H9 (cell line): Measurements from ENCODE around the gene KLHL22. TPM values are rescaled to one million over a fixed set of nuclear protein-coding genes. Genes with fewer than 3 reads are reported as not detected.

ENCODE experiments used
- DNase-seq: peaks from one replicate; pipeline ENCODE4 v3.0.0-alpha.2; 2017
- H2AFZ ChIP-seq: one replicate; pipeline ENCODE4 v1.6.1; 2013; ENCODE audit warnings: mild to moderate bottlenecking, low read length, control low read depth, moderate library complexity
- H2AK5ac ChIP-seq: 2 replicates; pipeline ENCODE4 v1.6.1; 2013; ENCODE audit warnings: low read length, control low read depth, mixed read lengths; ENCODE audit not compliant: insufficient read length
- H2BK120ac ChIP-seq: one replicate; pipeline ENCODE4 v1.6.1; 2013; ENCODE audit warnings: low read depth, mild to moderate bottlenecking, low read length, control low read depth, inconsistent platforms; ENCODE audit not compliant: poor library complexity, severe bottlenecking
- H2BK12ac ChIP-seq: 2 replicates; pipeline ENCODE4 v1.6.1; 2013; ENCODE audit warnings: low read length, control low read depth, mixed read lengths, low read depth; ENCODE audit not compliant: insufficient read length
- H2BK15ac ChIP-seq: 2 replicates; pipeline ENCODE4 v1.6.1; 2013; ENCODE audit warnings: low read depth, low read length, control low read depth
- H2BK20ac ChIP-seq: one replicate; pipeline ENCODE4 v1.6.1; 2013; ENCODE audit warnings: low read depth, mild to moderate bottlenecking, low read length, control low read depth, inconsistent platforms; ENCODE audit not compliant: poor library complexity, severe bottlenecking
- H2BK5ac ChIP-seq: 2 replicates; pipeline ENCODE4 v1.6.1; 2013; ENCODE audit warnings: low read length, control low read depth, mixed read lengths; ENCODE audit not compliant: insufficient read length
- H3K14ac ChIP-seq: 2 replicates; pipeline ENCODE4 v1.6.1; 2013; ENCODE audit warnings: low read length, control low read depth; ENCODE audit not compliant: insufficient read depth
- H3K18ac ChIP-seq: 2 replicates; pipeline ENCODE4 v1.6.1; 2013; ENCODE audit warnings: low read depth, mild to moderate bottlenecking, mixed read lengths, low read length, control low read depth; ENCODE audit not compliant: insufficient read length
- H3K23ac ChIP-seq: 2 replicates; pipeline ENCODE4 v1.6.1; 2013; ENCODE audit warnings: low read length, control low read depth, mixed read lengths, low read depth; ENCODE audit not compliant: insufficient read length
- H3K23me2 ChIP-seq: 2 replicates; pipeline ENCODE4 v1.6.1; 2013; ENCODE audit warnings: low read depth, mild to moderate bottlenecking, mixed read lengths, low read length, control low read depth; ENCODE audit not compliant: insufficient read length, poor library complexity, severe bottlenecking
- H3K27ac ChIP-seq: 2 replicates; pipeline ENCODE4 v1.5.1; 2013; ENCODE audit warnings: low read length, control low read depth, mixed read lengths, low read depth; ENCODE audit not compliant: insufficient read length
- H3K27me3 ChIP-seq: 2 replicates; pipeline ENCODE4 v1.6.1; 2013; ENCODE audit warnings: low read length, control low read depth, inconsistent platforms; ENCODE audit not compliant: insufficient read depth
- H3K4ac ChIP-seq: 2 replicates; pipeline ENCODE4 v1.6.1; 2013; ENCODE audit warnings: low read depth, mild to moderate bottlenecking, control low read depth, inconsistent platforms, low read length, moderate library complexity
- H3K4me1 ChIP-seq: 2 replicates; pipeline ENCODE4 v1.6.1; 2013; ENCODE audit warnings: low read length, control low read depth, inconsistent platforms; ENCODE audit not compliant: insufficient read depth
- H3K4me2 ChIP-seq: 2 replicates; pipeline ENCODE4 v1.6.1; 2013; ENCODE audit warnings: low read length, control low read depth, mixed read lengths; ENCODE audit not compliant: insufficient read length, insufficient read depth
- H3K56ac ChIP-seq: 2 replicates; pipeline ENCODE4 v1.6.1; 2013; ENCODE audit warnings: low read depth, mild to moderate bottlenecking, mixed read lengths, low read length, control low read depth; ENCODE audit not compliant: insufficient read length
- H3K79me1 ChIP-seq: 2 replicates; pipeline ENCODE4 v1.6.1; 2013; ENCODE audit warnings: low read depth, mild to moderate bottlenecking, moderate library complexity, low read length, control low read depth, inconsistent platforms; ENCODE audit not compliant: insufficient read depth, poor library complexity, severe bottlenecking
- H3K79me2 ChIP-seq: 2 replicates; pipeline ENCODE4 v1.6.1; 2013; ENCODE audit warnings: low read length, control low read depth, inconsistent platforms; ENCODE audit not compliant: insufficient read depth
- H3K9ac ChIP-seq: 2 replicates; pipeline ENCODE4 v1.6.1; 2013; ENCODE audit warnings: low read length, control low read depth, mixed read lengths; ENCODE audit not compliant: insufficient read length; ENCODE audit errors: extremely low read depth
- H3K9me3 ChIP-seq: one replicate; pipeline ENCODE4 v1.6.1; 2013; ENCODE audit warnings: low read depth, low read length, inconsistent platforms; ENCODE audit not compliant: control insufficient read depth
- H3T11ph ChIP-seq: one replicate; pipeline ENCODE4 v1.6.1; 2013; ENCODE audit warnings: mild to moderate bottlenecking, low read length, control low read depth, inconsistent platforms
- H4K20me1 ChIP-seq: one replicate; pipeline ENCODE4 v1.6.1; 2013; ENCODE audit not compliant: control insufficient read depth, insufficient read length, insufficient read depth
- H4K5ac ChIP-seq: 2 replicates; pipeline ENCODE4 v1.6.1; 2013; ENCODE audit warnings: low read depth, mild to moderate bottlenecking, mixed read lengths, low read length, control low read depth; ENCODE audit not compliant: insufficient read length
- H4K8ac ChIP-seq: replicated peaks from 2 replicates; pipeline ENCODE4 v1.6.1; 2013; ENCODE audit warnings: low read length, control low read depth, mixed read lengths, low read depth; ENCODE audit not compliant: insufficient read length
- H4K91ac ChIP-seq: 2 replicates; pipeline ENCODE4 v1.6.1; 2013; ENCODE audit warnings: low read depth, mild to moderate bottlenecking, moderate library complexity, mixed read lengths, low read length, control low read depth; ENCODE audit not compliant: insufficient read length
- H3K27ac Mint-ChIP-seq, 3 experiments: 2 replicates in 2 of 3; 3 replicates in 1 of 3; pipeline ENCODE4 v1.8.0; 2020 to 2021; ENCODE audit warnings: mixed read lengths in 3 of 3, mild to moderate bottlenecking in 1 of 3, moderate library complexity in 1 of 3
- H3K27me3 Mint-ChIP-seq: 2 replicates; pipeline ENCODE4 v1.8.0; 2021; ENCODE audit warnings: low read depth, mild to moderate bottlenecking, moderate library complexity, mixed read lengths
- H3K36me3 Mint-ChIP-seq, 3 experiments: 2 replicates in 2 of 3; 3 replicates in 1 of 3; pipeline ENCODE4 v1.8.0; 2020 to 2021; ENCODE audit warnings: low read depth in 3 of 3, mixed read lengths in 3 of 3; ENCODE audit not compliant: insufficient read depth in 1 of 3
- H3K4me1 Mint-ChIP-seq, 2 experiments: 2 replicates each; pipeline ENCODE4 v1.8.0; 2020; ENCODE audit warnings: mixed read lengths in 2 of 2
- H3K4me3 Mint-ChIP-seq, 2 experiments: 2 replicates in 1 of 2; 3 replicates in 1 of 2; pipeline ENCODE4 v1.8.0; 2020 to 2021; ENCODE audit warnings: mild to moderate bottlenecking in 2 of 2, mixed read lengths in 2 of 2, moderate library complexity in 1 of 2
- H3K9me3 Mint-ChIP-seq, 2 experiments: 2 replicates in 1 of 2; 3 replicates in 1 of 2; pipeline ENCODE4 v1.8.0; 2020; ENCODE audit warnings: mild to moderate bottlenecking in 2 of 2, mixed read lengths in 2 of 2, moderate library complexity in 1 of 2
- WGBS: extraction: QIAGEN DNeasy Blood & Tissue Kit; methylation state at CpG from one replicate; pipeline ENCODE4 v1.1.7; 2013; ENCODE audit warnings: missing lambda C conversion rate, low lambda C conversion rate, mixed read lengths; ENCODE audit not compliant: insufficient read length; ENCODE audit errors: extremely low coverage; 5-methylcytosine and 5-hydroxymethylcytosine counted together
- total RNA-seq: library from RNA; stranded (reverse); gene quantifications from 2 replicates; pipeline ENCODE4 v1.2.1, GENCODE V29; 2021
- TF ChIP-seq, protein P1 (sequence below): fragments of 200-600 bp; sonication (generic); conservative IDR thresholded peaks from 3 replicates; pipeline ENCODE4 v1.8.0; 2021; ENCODE audit warnings: antibody characterized with exemption, mild to moderate bottlenecking

The KLHL22 gene
- total RNA-seq, 1 experiment from 2014 or later, result 11.9 TPM

DNA sequence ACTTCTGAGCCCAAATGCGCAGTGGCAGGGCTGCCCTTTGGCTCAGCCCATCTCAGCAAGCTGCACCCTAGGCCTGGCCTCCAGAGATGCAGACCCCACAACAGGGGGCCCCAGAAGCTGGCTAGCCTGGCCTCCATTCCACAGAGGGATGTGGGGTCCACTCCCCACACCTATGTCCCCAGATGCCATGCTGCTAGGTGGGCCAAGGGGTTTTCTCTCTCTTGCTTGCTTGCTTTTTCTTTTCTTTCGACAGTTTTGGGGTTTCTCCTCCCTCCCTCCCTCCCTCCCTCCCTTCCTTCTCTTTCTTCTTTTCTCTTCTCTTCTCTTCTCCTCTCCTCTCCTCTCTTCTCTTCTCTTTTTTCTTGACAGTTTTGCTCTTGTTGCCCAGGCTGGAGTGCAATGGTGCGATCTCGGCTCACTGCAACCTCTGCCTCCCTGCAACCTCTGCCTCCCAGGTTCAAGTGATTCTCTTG lies 67.6 kb downstream of the KLHL22 start:
- H3K27me3 ChIP-seq, result no peaks in the 10 kb centered on the region; the same call in 1 of the 2 replicates
- TF ChIP-seq, protein P1, sequence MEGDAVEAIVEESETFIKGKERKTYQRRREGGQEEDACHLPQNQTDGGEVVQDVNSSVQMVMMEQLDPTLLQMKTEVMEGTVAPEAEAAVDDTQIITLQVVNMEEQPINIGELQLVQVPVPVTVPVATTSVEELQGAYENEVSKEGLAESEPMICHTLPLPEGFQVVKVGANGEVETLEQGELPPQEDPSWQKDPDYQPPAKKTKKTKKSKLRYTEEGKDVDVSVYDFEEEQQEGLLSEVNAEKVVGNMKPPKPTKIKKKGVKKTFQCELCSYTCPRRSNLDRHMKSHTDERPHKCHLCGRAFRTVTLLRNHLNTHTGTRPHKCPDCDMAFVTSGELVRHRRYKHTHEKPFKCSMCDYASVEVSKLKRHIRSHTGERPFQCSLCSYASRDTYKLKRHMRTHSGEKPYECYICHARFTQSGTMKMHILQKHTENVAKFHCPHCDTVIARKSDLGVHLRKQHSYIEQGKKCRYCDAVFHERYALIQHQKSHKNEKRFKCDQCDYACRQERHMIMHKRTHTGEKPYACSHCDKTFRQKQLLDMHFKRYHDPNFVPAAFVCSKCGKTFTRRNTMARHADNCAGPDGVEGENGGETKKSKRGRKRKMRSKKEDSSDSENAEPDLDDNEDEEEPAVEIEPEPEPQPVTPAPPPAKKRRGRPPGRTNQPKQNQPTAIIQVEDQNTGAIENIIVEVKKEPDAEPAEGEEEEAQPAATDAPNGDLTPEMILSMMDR, result no peak
- no peak overlapping the region for H3K27ac Mint-ChIP-seq
- no peak overlapping the region for H2BK15ac ChIP-seq
- H3K4me1 Mint-ChIP-seq, result peaks cover 12 to 13% of the 10 kb centered on the region in 2 experiments
- no peak overlapping the region for H3K56ac ChIP-seq
- no peak overlapping the region for H3K14ac ChIP-seq
- H3K9ac ChIP-seq, result no peak overlapping the region
- no peaks in the 10 kb centered on the region for H3K79me1 ChIP-seq
- H3K79me2 ChIP-seq, result no peaks in the 10 kb centered on the region
- H3K4me3 Mint-ChIP-seq, result no peak overlapping the region
- H3K36me3 Mint-ChIP-seq, result peaks cover 0 to 22% (median 6%) of the 10 kb centered on the region in 3 experiments; a peak in 3 of 7 replicates
- H3K23ac ChIP-seq, result no peak overlapping the region
- no peak overlapping the region for H2AFZ ChIP-seq
- H3K4me1 ChIP-seq, result no peaks in the 10 kb centered on the region
- no peak overlapping the region for H2BK5ac ChIP-seq
- H4K8ac ChIP-seq, result no peak overlapping the region
- no peak overlapping the region for H3K27ac ChIP-seq
- H4K20me1 ChIP-seq, result peaks cover 3% of the 10 kb centered on the region
- no peak overlapping the region for H2AK5ac ChIP-seq
- no peak overlapping the region for H3K18ac ChIP-seq
- no peak overlapping the region for H4K91ac ChIP-seq
- no peak overlapping the region for H3K4ac ChIP-seq
- H4K5ac ChIP-seq, result no peak overlapping the region
- H2BK120ac ChIP-seq, result no peak overlapping the region
- H3K27me3 Mint-ChIP-seq, result peaks cover 42% of the 10 kb centered on the region
- H3T11ph ChIP-seq, result no peak overlapping the region
- H3K9me3 Mint-ChIP-seq, result no peaks in the 10 kb centered on the region
- H3K23me2 ChIP-seq, result peaks cover 8% of the 10 kb centered on the region
- H2BK20ac ChIP-seq, result no peak overlapping the region
- H2BK12ac ChIP-seq, result no peak overlapping the region
- H3K4me2 ChIP-seq, result no peak overlapping the region
- H3K9me3 ChIP-seq, result no peaks in the 10 kb centered on the region
- no CpG with 5 or more reads among the region's 4 CpGs for WGBS
- no peak for DNase-seq
